Measurements from ENCODE around the gene SHQ1.

- TF ChIP-seq PRDM10 (tag by site-specific recombination; IDR thresholded peaks at IDR 0.05) (no peak), ZNF416 (tag by site-specific recombination; IDR thresholded peaks at IDR 0.05) (no peak), CTCF (tag by site-specific recombination; IDR thresholded peaks at IDR 0.05) (no peak), ZNF558 (tag by site-specific recombination; IDR thresholded peaks at IDR 0.05) (no peak), ZFP37 (tag by site-specific recombination; IDR thresholded peaks at IDR 0.05) (no peak), PBX3 (CRISPR knock-in tag; IDR thresholded peaks at IDR 0.05) (no peak), REST (tag by site-specific recombination; IDR thresholded peaks at IDR 0.05) (no peak), PRDM4 (tag by site-specific recombination; IDR thresholded peaks at IDR 0.05) (no peak), ZNF302 (tag by site-specific recombination; IDR thresholded peaks at IDR 0.05; ENCODE audit: low read depth) (no peak), ZNF513 (tag by site-specific recombination; IDR thresholded peaks at IDR 0.05) (no peak)
These were observed 38.2 kb downstream of the SHQ1 start for GRCh38 chr3:72810063-72810462.

Measured in HEK293 (cell line).